ENCODE measurements around the gene LIN52. TPM values are rescaled to one million over a fixed set of nuclear protein-coding genes. Genes with fewer than 3 reads are reported as not detected.

Gene LIN52
- total RNA-seq, 4 donors from 2014 or later: 5.6 to 11.3 (median 10.8) TPM

GRCh38 chr14:74239848-74240793 is 155.4 kb downstream of the LIN52 start:
- ATAC-seq (ENCODE audit: low FRiP score): no peak

GRCh38 chr14:74240794-74241651 is 156.3 kb downstream of the LIN52 start:
- no peak for ATAC-seq (ENCODE audit: low FRiP score)
- TF ChIP-seq CTCF (IDR thresholded peaks at IDR 0.05): no peak
- DNase-seq (ENCODE audit: low spot score): no peak

More at GRCh38 chr14:74239848-74240793, 155.4 kb downstream of the LIN52 start:
- no peak for TF ChIP-seq CTCF (IDR thresholded peaks at IDR 0.05)
- no peak for DNase-seq (ENCODE audit: low spot score)

- ATAC-seq (ENCODE audit: low FRiP score) (no peak), DNase-seq (ENCODE audit: low spot score) (no peak)
- TF ChIP-seq CTCF (IDR thresholded peaks at IDR 0.05): no peak
Measured at GRCh38 chr14:74241652-74242017, 156.9 kb downstream of the LIN52 start.

- no peak for ATAC-seq (ENCODE audit: low FRiP score)
- TF ChIP-seq CTCF (IDR thresholded peaks at IDR 0.05): no peak
- DNase-seq (ENCODE audit: low spot score): no peak
Measured at GRCh38 chr14:74242021-74242779, 157.4 kb downstream of the LIN52 start.

- TF ChIP-seq CTCF (IDR thresholded peaks at IDR 0.05): no peak
- ATAC-seq (ENCODE audit: low FRiP score) (no peak), DNase-seq (ENCODE audit: low spot score) (no peak)
Measured at GRCh38 chr14:74242780-74243042, 158.0 kb downstream of the LIN52 start.

GRCh38 chr14:74243051-74243450 is 158.3 kb downstream of the LIN52 start:
- no peak for DNase-seq (ENCODE audit: low spot score)
- ATAC-seq (ENCODE audit: low FRiP score): no peak
- no peak for TF ChIP-seq CTCF (IDR thresholded peaks at IDR 0.05)

Measured in omental fat pad (tissue), 4 donors.